ENCODE results near the gene KCNJ6. TPM values are rescaled to one million over a fixed set of nuclear protein-coding genes. Genes with fewer than 3 reads are reported as not detected.

Gene KCNJ6
- total RNA-seq, 1 experiment from 2014 or later: not detected

DNA sequence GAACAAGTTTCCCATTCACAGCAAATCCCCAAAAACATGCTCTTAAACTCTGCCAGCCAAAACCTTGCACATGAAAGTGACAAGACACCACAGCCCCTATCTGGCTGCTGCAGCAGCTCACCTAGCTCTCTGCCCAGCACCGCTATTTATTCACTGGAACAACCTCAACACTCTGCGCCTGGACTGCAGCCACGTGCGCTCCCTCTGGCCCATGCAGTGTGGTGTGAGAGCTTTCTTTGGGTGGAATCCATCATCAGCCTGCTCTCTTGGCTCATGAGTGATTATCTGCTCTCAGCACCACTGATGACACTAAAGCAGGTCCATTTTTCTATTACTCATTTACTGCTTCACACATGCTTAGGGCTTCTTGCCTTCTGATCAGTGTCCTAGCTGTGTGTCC lies 11.4 kb downstream of the KCNJ6 start:
- no TSS peak for BruUV-seq (replicated peaks)
- Histone ChIP-seq H3K27ac (ENCODE audit: low read depth, low read length, poor library complexity, severe bottlenecking) (no peak overlapping the region), H3K9me3 (ENCODE audit: low read depth, low read length, poor library complexity, severe bottlenecking) (no peaks in the 10 kb centered on the region), H3K27me3 (replicated peaks; ENCODE audit: insufficient read depth, low read depth, low read length, poor library complexity) (peaks cover 51% of the 10 kb centered on the region), H3K4me1 (ENCODE audit: insufficient read depth, low read length, poor library complexity, severe bottlenecking) (no peaks in the 10 kb centered on the region), H3K4me3 (ENCODE audit: low read depth, low read length, poor library complexity, severe bottlenecking) (no peak overlapping the region), H3K36me3 (ENCODE audit: insufficient read depth, low read length, poor library complexity, severe bottlenecking) (no peaks in the 10 kb centered on the region)
- DNase-seq (ENCODE audit: low spot score): no peak
- TF ChIP-seq EZH2 (IDR thresholded peaks at IDR 0.05; ENCODE audit: borderline replicate concordance, low read depth, low read length, poor library complexity, severe bottlenecking): no peak
- TF ChIP-seq, protein P1, sequence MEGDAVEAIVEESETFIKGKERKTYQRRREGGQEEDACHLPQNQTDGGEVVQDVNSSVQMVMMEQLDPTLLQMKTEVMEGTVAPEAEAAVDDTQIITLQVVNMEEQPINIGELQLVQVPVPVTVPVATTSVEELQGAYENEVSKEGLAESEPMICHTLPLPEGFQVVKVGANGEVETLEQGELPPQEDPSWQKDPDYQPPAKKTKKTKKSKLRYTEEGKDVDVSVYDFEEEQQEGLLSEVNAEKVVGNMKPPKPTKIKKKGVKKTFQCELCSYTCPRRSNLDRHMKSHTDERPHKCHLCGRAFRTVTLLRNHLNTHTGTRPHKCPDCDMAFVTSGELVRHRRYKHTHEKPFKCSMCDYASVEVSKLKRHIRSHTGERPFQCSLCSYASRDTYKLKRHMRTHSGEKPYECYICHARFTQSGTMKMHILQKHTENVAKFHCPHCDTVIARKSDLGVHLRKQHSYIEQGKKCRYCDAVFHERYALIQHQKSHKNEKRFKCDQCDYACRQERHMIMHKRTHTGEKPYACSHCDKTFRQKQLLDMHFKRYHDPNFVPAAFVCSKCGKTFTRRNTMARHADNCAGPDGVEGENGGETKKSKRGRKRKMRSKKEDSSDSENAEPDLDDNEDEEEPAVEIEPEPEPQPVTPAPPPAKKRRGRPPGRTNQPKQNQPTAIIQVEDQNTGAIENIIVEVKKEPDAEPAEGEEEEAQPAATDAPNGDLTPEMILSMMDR (conservative IDR thresholded peaks at IDR 0.05; ENCODE audit: low read depth, low read length): no peak
- ChIA-PET CTCF (no interaction called here), POLR2A (ENCODE audit: low non-redundant PET) (no interaction called here)
- intact Hi-C loops (cut with micrococcal nuclease; ENCODE audit: unreplicated experiment): no loop called here

DNA sequence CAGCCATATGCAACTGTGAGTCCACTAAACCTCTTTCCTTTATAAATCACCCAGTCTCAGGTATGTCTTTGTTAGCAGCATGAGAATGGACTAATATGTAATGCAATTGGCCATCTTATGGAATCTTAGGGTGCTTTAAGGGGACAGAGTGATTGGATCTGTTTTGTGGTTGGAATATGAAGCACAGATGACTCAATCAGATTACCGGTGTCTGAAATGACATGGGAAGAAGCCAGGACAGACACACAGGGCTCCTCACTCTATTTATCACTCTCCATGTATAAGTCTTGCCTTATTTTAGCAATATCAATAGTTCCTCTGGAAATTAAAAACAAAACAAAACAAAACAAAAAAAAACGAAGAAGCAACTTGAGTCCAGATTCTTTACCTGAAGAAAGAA lies 12.9 kb downstream of the KCNJ6 start:
- Histone ChIP-seq H3K27ac (ENCODE audit: low read depth, low read length, poor library complexity, severe bottlenecking) (no peak overlapping the region), H3K4me1 (ENCODE audit: insufficient read depth, low read length, poor library complexity, severe bottlenecking) (no peaks in the 10 kb centered on the region), H3K4me3 (ENCODE audit: low read depth, low read length, poor library complexity, severe bottlenecking) (no peak overlapping the region), H3K36me3 (ENCODE audit: insufficient read depth, low read length, poor library complexity, severe bottlenecking) (no peaks in the 10 kb centered on the region), H3K27me3 (replicated peaks; ENCODE audit: insufficient read depth, low read depth, low read length, poor library complexity) (peaks cover 58% of the 10 kb centered on the region), H3K9me3 (ENCODE audit: low read depth, low read length, poor library complexity, severe bottlenecking) (no peaks in the 10 kb centered on the region)
- TF ChIP-seq EZH2 (IDR thresholded peaks at IDR 0.05; ENCODE audit: borderline replicate concordance, low read depth, low read length, poor library complexity, severe bottlenecking): no peak
- TF ChIP-seq, protein P1 (conservative IDR thresholded peaks at IDR 0.05; ENCODE audit: low read depth, low read length): no peak
- ChIA-PET CTCF (no interaction called here), POLR2A (ENCODE audit: low non-redundant PET) (no interaction called here)
- intact Hi-C loops (cut with micrococcal nuclease; ENCODE audit: unreplicated experiment): no loop called here
- no TSS peak for BruUV-seq (replicated peaks)
- DNase-seq (ENCODE audit: low spot score): no peak

DNA sequence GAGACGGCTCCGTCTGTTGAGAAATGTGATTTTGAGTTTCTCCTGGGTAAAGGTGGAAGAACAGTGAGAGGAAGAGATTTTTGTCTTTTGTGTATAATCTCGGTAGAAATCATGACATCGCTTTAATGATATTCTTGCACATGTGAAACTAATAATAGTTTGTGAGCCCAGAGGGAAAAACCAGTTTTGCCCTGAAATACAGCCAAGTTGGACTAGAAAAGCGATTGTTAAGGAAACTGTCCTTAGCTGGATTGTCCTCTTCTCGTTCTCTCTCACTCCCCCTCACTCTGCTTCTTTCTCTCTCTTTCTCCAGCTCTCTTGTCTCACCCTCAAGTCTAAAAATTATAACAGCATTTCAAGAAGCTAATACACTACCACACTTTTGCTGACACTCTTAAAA lies 17.1 kb downstream of the KCNJ6 start:
- H3K4me1 ChIP-seq (ENCODE audit: insufficient read depth, low read length, poor library complexity, severe bottlenecking): no peaks in the 10 kb centered on the region
- H3K9me3 ChIP-seq (ENCODE audit: low read depth, low read length, poor library complexity, severe bottlenecking): no peaks in the 10 kb centered on the region
- CTCF ChIA-PET: no interaction called here
- no peak for DNase-seq (ENCODE audit: low spot score)
- peaks cover 48% of the 10 kb centered on the region for H3K27me3 ChIP-seq (replicated peaks; ENCODE audit: insufficient read depth, low read depth, low read length, poor library complexity)
- TF ChIP-seq, protein P1 (conservative IDR thresholded peaks at IDR 0.05; ENCODE audit: low read depth, low read length): no peak
- TF ChIP-seq EZH2 (IDR thresholded peaks at IDR 0.05; ENCODE audit: borderline replicate concordance, low read depth, low read length, poor library complexity, severe bottlenecking): no peak
- H3K4me3 ChIP-seq (ENCODE audit: low read depth, low read length, poor library complexity, severe bottlenecking): no peak overlapping the region
- POLR2A ChIA-PET (ENCODE audit: low non-redundant PET): no interaction called here
- no TSS peak for BruUV-seq (replicated peaks)
- intact Hi-C loops (cut with micrococcal nuclease; ENCODE audit: unreplicated experiment): no loop called here
- H3K27ac ChIP-seq (ENCODE audit: low read depth, low read length, poor library complexity, severe bottlenecking): no peak overlapping the region
- H3K36me3 ChIP-seq (ENCODE audit: insufficient read depth, low read length, poor library complexity, severe bottlenecking): no peaks in the 10 kb centered on the region

All from A673 (cell line).